GM21367 (cell line): ENCODE measurements around the gene XAB2.
"Not testable (repeated sequence)": the region's sequence is repeated elsewhere in the genome, so short reads cannot be mapped to it uniquely, and the experiment has no call there.

Source experiments
- ATAC-seq: cut with Tn5 transposase; IDR thresholded peaks from one replicate; pipeline ENCODE4 v1.9.1; 2021; ENCODE audit not compliant: unreplicated experiment

The XAB2 gene

DNA sequence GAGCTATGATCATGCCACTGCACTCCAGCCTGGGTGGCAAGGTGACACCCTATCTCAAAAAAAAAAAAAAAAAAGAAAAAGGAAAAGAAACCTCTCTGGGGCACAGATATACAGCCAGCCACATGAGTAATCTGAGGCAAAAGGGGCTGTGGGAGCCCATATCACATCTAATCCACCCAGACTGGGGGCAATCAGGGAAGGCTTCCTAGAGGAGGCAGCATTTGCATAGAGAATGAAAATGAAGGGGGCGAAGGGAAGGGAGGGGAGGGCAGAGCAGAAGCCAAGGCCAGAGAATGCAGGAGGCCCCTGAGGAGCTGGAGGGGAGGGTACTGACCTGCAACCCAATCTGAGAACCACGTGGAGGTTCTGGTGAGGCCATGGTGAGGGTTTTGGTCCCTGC lies 20.8 kb upstream of the XAB2 start:
- no peak for ATAC-seq

DNA sequence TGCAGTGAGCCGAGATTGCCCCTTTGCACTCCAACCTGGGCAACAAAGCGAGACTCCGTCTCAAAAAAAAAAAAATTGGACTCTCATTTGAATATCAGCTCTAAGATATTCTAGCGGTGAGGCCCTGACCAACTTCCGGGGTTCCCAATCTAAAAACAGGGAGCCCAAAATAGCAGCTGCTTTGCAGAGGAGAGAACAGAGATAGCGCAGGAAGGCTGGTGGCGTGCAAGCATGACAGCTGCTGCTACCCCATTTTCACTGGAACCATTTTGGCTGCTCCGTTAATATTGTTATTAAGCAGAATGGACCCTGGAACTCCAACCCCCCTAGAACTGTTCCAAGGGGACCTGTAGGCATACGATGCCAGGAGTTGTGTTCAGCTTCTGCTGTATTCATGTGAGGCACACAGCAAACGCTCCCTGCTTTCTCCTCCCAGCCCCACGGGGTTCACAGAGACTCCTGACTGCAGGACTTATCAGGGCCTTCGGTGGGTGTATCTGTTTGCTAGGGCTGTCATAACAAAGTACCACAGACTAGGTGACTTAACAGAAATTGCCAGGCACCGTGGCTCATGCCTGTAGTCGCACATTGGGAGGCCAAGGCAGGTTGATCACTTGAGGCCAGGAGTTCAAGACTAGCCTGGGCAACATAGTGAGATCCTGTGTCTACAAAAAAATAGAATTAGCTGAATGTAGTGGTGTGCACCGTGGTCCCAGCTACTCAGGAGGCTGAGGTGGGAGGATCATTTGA lies 19.1 kb upstream of the XAB2 start:
- no peak for ATAC-seq

DNA sequence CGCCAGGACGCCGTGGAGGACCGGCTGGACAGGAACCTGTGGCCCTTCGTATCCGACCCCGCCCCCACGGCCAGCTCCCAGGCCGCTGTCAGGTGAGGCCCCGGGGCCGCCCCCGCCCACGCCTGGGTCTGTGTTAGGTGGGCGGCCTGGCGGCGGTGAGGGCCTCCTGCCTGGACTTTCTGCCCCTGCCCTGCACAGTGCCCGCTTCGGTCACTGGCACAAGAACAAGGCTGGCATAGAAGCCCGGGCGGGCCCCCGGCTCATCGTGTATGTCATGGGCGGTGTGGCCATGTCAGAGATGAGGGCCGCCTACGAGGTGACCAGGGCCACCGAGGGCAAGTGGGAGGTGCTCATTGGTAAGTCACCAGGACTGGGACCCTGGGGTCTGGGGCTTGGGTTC lies 17.8 kb upstream of the XAB2 start:
- no peak for ATAC-seq

DNA sequence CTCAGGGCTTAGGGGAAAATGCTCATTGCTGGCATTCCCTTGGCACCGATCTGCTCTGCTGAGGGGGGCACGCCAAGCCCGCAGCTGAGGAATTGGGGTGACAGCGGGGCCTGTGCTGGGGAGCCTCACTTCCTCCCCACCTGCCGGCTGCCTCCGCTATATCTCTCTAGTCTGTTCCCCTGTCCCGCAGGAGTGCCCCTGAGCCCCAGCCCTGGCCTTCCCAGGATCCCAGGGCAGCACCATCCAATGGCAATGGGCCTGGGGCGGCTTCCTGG lies 17.0 kb upstream of the XAB2 start:
- no peak for ATAC-seq

DNA sequence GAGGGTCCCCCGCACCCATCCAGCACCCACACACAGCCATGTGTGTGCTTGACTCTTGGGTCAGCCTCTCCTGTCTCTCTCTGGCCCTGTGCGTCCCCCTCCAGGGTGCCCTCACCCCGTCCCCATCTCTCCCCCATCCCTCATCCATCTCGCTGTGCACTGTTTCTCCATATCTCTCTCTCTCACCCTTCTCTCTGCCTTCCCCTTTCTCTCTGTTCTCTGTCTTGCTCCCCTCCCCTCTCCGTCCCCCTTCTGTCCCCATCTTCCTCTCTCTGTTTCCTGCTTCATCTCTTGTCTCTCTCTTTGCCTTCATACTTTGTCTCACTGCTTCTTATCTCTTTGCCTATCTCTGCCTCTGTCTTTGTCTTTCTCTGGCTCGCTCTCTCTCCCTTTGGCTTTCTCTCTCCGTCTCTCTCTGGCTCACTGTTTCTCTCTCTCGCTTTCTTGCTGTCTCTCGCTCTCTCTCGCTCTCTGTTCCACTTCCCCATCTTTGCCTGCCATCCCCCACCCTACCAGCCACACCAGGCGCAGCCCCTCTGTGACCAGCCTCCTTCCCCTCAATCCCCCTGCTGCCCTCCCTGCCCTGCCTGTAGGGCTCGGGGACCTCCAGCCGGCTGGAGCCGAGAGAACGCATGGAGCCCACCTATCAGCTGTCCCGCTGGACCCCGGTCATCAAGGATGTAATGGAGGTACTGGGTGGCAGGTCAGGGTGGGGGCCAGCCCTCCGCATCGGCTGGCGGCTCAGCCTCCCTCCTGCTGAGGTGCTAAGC lies 16.5 kb upstream of the XAB2 start:
- no peak for ATAC-seq

DNA sequence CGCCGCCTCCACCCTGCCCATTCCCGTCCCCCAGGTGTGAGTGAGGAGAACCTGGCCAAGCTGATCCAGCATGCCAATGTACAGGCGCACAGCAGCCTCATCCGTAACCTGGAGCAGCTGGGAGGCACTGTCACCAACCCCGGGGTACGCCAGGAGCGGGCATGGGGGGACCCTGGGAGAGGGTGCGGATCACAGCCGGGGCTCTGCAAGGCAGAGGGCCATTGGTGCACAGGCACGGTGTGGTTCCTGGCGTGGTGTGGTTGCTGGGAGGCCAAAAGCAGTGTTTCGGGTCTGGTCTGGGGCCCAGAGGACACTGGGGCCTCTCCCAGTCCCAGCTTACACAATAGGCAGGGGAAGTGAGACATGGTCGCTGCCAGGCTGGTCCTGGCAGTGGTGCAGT lies 15.8 kb upstream of the XAB2 start:
- ATAC-seq: no peak

DNA sequence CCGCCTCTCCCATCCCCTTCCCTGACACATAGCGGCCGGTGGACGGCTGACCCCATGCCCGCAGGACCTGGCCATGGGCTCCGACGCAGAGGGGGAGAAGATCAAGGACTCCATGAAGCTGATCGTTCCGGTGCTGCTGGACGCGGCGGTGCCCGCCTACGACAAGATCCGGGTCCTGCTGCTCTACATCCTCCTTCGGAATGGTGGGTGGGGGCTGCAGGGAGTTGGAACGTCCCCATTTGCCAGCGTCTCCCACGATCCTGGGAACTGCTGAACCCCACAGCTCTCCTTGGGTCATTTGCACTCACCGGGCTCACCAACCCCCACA lies 15.2 kb upstream of the XAB2 start:
- ATAC-seq: no peak

DNA sequence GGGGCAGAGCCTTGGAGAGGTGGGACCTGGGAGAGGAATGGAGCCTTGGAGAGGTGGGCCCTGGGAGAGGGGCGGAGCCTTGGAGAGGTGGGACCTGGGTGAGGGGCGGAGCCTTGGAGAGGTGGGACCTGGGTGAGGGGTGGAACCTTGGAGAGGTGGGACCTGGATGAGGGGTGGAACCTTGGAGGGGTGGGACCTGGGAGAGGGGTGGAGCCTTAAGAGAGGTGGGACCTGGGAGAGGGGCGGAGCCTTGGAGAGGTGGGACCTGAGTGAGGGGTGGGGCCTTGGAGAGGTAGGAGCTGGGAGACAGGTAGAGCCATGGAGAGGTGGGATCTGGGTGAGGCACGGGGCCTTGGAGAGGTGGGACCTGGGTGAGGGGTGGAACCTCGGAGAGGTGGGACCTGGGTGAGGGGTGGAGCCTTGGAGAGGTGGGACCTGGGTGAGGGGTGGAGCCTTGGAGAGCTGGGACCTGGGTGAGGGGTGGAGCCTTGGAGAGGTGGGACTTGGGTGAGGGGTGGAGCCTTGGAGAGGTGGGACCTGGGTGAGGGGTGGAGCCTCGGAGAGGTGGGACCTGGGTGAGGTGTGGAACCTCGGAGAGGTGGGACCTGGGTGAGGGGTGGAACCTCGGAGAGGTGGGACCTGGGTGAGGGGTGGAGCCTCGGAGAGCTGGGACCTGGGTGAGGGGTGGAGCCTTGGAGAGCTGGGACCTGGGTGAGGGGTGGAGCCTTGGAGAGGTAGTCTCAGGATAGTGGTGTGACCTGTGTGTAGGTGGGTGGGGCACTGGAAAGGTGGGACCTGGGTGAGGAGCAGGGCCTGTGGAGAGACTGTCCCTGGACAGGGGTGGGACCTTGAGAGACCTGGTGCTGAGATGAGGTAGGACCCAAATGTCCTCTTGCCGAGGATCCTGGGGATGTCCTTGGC lies 14.5 kb upstream of the XAB2 start:
- not testable (repeated sequence) for ATAC-seq

DNA sequence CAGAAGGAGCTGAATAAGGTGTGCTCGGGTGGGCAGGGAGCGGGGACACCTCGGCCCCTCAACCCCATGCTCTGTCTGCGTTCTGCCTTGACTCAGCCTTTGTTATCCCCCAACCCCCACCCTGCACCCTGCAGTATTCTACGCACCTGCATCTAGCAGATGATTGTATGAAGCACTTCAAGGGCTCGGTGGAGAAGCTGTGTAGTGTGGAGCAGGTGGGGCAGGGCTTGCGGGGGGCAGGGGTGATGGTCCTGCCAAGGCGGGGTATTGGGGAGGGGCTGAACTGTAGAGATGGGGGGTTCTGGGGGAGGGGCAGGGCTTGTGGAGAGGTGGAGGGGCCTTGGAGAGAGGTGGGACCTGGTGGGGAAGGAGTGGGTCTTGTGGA lies 13.7 kb upstream of the XAB2 start:
- ATAC-seq: no peak

DNA sequence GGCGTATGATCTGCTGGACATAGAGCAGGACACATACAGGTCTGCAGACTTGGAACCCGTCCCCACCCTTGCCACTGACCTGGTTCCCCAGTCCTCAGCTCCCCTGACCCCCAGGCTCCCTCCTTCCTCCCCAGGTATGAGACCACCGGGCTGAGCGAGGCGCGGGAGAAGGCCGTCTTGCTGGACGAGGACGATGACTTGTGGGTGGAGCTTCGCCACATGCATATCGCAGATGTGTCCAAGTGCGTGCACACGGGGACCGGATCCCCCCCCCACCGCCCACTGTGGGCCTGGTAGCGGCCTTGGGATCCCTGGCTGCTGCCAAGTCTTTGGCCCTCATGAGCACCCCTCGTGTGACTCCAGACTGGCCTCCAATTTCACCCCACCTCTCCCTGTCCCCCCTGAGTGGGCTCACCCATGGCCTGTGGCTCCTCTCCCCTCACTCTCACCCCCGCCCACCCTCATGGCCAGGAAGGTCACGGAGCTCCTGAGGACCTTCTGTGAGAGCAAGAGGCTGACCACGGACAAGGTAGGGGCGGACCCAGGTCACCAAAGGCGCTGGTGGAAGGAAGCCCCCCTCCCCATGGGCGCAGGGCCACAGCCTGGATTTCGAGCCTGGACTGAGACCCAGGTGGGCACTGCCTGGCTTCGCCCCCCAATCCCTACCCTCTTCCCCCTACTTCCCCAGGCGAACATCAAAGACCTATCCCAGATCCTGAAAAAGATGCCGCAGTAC lies 13.1 kb upstream of the XAB2 start:
- ATAC-seq: no peak

DNA sequence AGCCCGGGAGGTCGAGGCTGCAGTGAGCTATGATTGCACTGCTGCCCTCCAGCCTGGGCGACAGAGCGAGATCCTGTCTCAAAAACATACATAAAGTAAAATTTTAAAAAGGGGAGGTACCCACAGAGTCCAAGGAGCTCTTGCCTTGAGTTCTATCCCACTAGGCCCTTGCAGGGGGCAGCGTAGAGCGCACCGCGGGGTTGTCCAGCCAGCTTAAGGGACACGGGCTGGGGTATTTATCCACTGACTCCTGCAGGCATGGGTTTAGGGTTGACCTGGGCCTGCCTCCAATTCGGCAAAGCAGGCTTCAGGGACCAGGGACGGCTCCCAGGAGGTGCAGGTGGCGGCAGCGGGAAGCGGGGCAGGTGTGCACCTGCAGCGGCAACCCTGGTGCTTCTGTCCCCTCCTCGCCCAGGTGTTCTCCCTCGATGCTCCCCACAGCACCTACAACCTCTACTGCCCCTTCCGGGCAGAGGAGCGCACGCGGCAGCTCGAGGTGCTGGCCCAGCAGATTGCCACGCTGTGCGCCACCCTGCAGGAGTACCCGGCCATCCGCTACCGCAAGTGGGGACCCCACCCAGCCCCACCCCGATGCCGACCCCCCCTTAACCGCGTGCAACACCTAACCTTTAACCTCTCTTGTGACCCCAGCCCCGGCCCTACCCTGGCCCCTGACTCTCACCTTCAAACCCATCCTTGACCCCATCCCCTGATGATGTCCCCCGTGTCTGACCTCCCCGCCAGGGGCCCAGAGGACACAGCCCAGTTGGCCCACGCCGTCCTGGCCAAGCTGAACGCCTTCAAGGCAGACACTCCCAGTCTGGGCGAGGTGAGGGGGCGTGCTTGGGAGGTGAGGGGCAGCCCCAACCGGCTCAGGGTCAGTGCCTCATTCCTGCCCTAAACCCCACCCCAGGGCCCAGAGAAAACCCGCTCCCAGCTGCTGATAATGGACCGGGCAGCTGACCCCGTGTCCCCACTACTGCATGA lies 12.2 kb upstream of the XAB2 start:
- no peak for ATAC-seq

DNA sequence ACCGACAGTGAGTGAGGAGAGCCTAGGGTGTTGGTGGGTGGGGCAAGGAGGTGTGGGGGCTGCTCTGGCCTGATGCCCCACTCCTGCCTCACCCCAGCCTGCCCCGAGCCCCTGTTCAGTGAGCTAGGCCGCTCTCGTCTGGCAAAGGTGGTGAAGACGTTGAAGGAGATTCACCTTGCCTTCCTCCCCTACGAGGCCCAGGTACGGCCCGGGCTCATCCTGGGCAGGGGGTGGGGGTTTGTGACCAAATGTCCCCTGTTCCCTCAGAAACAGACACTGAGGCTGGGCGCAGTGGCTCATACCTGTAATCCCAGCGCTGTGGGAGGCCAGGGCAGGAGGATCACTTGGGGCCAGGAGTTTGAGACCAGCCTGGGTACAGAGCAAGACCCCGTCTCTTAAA lies 11.5 kb upstream of the XAB2 start:
- ATAC-seq: no peak

DNA sequence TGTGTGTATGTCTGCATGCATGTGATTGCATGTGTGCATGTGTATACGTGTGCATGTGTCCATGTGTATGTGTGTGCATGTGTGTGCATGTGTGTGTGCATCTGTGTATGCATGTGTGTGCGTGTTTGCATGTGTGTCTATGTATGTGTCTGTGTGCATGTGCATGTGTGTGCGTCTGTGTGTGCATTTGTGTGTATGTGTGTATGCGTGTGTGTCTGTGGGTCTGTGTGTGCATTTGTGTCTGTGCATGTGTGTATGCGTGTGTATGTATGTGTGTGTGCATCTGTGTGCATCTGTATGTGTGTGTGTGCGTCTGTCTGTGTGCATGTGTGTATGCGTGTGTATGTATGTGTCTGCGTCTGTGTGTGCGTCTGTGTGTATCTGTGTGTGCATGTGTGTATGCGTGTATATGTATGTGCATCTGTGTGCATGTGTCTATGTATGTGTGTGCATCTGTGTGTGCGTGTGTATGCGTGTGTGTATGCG lies 10.6 kb upstream of the XAB2 start:
- ATAC-seq: no peak

DNA sequence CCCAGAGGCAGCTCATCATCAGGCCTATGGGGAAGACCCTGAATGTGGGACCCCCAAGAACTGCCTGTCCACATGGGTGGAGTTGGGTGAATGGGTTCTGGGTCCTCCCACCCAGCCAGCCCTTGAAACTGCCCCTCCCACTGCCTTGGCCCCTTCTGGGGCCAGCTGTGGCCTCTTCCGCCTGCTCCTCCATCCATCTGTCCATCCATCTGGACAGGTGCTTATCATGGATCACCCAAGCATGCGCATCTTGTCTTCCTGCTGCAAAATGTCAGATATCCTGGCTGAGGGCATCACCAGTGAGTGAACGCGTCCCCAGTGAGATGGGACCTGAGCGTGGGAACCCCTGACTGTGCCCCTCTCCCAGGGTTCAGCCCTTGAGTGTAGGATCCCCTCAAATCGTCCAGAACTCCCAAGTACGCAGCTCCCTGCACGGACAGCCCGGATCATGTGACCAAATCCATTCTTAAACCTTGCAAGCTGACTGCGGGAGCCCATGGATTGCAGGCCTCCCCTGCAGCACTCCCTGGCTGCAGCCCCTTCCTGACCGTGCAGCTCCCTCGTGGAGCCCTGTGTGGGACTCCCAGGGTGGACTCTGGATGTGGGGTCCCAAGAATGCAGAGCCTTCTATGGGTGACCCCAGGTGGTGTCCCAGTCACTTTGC lies 9.6 kb upstream of the XAB2 start:
- ATAC-seq: no peak

DNA sequence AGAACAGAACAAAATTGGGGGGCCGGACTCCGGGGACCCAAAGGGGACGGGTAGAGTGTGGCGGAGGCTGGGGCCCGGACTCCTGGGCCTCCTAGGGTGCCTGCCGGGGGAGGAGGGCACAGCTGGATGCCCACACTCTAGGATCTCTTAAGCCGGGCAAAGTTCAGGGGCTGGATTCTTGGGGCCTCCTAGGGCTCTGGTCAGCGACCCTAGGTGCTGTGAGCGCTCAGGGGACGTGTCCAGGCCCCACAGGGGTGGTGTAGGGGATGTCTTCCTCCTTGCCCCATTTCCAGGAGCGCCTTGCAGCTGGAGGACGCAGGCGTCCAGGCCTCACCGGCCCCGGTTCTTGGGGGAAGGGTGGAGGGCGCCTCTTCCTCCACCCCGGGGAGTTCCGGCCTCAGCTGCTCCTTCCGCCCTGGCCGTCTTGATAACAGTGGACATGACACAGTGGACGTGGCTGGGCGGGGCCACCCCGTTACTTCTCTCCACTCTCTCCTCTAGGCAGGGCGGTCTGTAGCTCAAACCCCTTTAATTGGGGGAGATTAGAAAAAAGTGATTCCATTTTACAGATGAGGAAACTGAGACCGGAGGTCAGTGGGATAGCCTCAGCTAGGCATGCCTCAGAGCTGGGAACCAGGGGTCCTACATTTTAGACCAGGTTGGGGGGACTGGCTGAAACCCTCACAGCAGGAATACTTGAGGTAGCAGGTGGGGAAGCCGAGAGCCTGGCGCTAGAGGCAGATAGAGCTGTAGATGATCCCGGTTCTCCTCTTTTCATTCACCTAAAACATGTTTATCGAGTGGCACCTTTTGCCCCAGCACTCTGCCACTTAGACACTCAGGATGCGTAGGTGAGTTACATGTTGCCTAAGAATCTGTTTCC lies 8.3 kb upstream of the XAB2 start:
- ATAC-seq: no peak

DNA sequence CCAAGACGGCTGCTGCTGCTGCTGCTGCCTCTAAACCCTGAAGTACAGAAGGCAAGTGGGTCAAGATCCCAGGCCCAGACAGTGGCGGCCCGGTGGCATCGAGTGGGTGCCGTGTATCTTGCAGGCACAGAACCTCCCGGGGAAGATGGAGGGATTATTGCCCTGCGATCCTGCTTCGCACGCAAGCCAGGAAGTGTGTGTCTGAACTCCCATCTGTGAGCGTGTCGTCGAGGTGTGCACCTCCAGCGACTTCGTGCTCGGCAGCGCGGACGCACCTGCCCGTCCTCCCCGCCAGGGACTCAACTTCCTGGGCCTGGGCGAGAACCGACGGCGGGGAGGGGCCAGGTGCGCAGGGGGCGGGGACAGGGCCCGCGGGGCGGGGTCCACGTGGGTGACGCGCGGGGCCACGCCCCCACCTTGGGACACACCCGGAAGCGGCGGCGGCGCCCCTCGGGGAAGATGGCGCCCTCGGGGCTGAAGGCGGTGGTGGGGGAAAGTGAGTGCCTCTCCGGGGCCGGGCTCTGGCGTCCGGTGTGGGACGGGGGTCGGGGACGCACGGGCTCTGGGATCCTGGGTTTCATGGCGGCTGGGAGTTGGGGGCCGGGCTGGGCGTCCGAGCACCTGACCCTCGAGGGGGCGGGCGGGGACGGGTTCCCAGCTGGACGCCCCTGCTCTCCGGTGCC lies 7.5 kb upstream of the XAB2 start, which contains the start of gene STXBP2:
Gene STXBP2, plus strand, starts transcription at position 420 of the 683 bp plus-strand sequence. Its CDS starts 40 bp downstream, at position 460.
- no peak for ATAC-seq

DNA sequence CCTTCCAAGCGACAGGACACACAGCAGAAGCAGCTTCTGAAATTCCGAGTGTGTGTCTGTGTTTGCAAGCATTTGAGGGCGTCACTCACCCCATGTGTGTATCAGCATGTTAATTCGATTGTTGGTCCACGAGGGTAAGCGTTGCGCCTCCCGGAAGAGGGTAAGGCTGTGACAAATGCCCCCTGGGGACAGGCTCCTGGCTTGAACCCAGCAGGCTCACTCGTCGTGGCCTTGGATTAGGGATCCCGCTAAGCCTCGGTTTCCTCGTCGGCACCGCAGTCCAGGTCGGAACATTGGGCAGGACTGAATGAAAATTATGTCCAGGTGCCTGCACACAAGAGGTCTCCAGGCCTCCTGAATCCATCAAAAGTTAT lies 7.0 kb upstream of the XAB2 start:
- ATAC-seq: no peak

DNA sequence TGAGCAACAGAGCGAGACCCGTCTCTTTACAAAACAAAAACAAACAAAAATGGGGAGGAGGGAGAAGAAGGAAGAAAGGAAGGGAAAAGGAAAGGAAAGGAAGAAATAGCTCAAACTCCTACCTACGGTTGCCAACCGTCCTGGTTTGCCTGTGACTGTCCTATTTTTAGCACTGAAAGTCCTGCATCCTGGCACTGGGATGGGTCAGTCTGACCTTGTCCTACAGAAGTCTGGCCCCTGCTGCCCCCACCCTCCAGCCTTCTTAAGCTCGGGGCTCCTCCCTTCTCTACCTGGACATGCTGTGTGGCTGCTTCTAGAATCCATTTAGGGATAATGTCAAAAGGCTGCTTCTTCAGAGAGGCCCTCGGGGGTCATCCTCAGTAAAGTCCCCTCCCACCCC lies 6.3 kb upstream of the XAB2 start:
- ATAC-seq: no peak
